ENCODE measurements around the gene CCSER1.
A peak's percentile ranks its signal among the peaks of the same experiment; 100 is the strongest.
"Not testable (repeated sequence)": the region's sequence is repeated elsewhere in the genome, so short reads cannot be mapped to it uniquely, and the experiment has no call there.

Gene CCSER1

DNA sequence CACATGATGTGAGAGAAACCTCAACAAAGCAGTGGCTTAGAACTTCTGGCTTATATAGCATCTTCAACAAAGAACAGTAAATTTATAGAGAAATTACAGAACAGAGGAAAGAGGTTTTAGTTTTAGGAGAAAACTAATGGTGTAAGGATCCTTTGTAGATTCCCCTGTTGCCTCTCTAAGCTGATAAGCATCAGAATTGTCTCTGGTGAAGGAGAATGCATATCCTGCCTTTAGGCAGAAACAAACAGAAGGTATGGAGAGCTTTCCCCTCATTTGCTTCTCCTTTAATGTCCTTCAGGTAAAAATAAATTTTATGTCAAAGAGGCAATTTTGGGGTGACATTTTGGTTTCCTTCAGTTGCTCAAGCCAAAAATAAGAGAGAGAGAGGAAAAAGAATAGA lies 625.9 kb downstream of the CCSER1 start:
- DNase-seq = no peak

DNA sequence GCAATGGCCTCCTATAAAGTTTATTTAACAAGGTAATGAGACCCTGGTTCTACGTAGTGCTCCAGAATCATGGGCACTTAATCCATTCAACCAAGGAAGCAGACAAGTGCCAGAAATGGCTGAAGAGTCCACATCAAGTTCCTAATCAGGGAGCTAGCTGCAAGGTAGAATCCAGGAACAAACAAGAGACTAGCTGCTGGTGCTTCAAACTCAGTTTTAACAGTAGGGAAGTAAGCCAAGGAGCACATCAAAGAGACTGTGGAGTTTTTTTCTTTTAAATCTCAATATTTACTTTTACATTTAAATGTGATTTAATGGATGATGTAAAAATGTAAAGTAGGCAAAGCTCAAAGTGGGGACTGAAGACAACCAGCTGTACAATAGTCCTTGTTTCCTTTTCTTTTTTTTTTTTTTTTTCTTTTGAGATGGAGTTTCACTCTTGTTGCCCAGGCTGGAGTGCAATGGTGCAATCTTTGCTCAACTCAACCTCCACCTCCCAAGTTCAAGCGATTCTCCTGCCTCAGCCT lies 630.4 kb downstream of the CCSER1 start:
- no peak for DNase-seq

DNA sequence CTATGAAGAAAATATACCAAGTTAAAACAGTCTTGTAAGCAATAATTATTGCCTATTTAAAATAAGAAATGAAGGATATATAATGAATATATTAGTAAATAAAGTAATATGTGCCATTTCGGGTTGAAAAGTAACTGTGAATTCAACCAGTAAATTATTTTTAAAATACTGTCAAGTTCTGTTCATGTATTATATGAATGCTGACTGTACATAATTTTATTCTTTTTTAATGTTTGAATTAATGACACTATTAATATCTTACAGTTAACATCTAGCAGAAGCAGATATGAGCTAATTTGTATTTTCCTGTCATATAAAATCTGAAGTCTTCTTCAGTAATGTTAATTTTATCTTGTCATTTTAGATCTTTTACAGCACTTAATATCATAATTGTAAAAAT lies 632.9 kb downstream of the CCSER1 start:
- no peak for DNase-seq

DNA sequence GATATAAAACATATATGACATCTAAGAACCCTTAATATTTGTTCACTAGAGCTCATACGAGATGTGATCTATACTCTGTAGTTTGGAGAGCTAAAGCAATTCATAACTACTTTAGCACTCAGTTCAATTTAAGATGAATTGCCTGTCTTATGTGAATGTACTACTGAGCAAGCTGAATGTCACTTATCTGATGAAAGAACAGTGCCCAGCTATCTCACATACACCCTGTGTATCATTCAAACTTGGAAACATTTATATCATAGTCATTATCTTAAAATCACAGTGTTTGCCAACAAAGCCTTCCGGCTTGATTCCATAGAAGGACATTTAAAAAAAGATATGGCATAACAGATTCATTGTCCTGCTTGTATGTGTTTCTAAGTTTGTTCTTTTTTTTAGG lies 639.6 kb downstream of the CCSER1 start:
- no peak for DNase-seq

DNA sequence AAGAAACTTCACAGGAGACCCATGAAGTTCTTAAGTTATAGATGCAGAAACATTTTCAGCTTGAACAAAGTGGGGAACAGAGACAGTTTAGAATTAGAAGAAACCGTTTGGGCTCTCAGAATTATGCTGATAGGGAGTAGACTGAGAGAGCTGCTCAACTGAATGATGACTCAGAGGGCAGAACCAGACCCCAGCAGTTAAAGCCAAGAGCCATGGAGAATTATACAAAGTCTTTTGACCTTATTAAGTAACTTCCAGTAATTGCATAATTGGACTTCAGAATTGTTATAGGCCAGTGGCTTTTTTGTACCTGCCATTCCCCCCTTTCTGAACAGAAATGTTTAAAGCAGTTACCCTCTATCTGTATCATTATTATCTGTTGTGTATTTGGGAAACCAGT lies 642.1 kb downstream of the CCSER1 start:
- DNase-seq = no peak

DNA sequence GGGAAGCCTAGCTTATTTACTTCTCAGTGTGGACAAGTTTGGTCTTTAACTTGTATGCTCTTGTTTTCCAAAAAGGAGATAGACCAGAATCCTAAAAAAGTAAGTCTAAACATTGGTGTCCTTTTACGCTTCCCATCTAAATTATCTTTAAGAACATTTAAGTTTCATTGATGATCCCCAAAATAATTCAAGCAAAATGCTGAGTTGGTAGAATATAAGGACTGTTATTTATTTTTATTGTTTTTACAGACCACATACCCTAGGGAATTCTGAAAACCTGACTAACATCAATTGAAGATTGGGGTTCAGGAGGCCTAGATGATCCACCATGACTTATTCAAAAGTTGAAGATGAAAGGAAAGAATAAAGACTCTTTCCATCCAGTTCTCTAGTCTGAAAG lies 653.0 kb downstream of the CCSER1 start:
- no peak for DNase-seq

DNA sequence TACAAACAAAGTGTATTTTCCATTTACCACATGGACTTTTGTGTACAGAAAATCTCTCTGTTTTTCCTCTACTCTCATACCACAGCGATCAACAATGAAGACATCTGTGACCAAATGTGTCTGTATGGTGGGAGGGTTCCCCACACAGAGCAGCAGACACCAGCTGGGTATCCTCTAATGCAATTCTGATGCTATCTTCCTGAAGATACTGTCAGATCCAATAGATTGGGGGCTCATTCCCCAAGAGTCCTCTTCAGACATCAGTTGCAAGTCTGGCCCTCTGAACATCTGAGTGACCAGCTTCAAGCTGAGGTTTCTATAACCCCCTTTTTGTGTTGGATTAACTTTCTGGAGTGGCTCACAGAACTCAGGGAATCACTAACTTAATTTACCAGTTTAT lies 659.4 kb downstream of the CCSER1 start:
- DNase-seq = no peak

DNA sequence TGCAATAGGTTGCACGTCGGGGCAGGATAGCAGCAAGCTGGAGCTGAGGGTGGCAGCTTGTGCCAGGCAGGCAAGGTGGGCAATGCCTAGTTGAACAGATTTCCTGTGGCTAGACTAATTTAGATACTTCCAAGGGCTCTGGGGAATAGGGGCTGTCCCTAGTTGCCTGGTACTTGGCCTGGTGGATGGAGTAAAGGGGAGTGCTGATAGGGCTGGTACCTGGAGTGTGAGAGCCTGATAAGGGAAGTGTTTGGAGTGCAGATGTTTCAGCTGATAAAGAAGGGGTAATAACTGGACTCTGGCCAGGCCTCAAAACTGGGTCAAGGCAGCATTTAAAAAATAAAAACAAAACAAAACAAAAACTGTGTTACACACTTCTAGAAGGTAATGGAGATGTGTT lies 665.5 kb downstream of the CCSER1 start:
- DNase-seq = peak; percentile 47

DNA sequence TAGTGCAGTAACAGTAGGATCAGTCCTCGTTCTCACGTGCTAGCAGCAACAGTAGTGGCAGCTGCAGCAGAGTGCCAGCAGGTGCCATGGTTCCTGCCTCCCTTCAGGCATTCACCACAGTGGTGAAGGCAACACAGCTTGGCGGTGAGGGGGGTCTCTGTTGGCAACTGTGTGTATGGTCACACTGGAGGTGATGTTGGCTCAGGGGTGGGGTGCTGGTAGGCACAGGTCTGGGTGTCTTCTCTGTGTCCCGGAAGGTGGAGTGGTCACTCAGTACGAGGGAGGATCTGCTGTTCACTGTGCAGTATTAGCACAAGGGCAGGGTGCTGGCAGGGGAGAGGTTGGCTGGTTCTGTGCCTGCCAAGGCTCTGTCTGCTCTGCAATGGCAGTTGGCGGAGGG lies 671.8 kb downstream of the CCSER1 start:
- no peak for DNase-seq

DNA sequence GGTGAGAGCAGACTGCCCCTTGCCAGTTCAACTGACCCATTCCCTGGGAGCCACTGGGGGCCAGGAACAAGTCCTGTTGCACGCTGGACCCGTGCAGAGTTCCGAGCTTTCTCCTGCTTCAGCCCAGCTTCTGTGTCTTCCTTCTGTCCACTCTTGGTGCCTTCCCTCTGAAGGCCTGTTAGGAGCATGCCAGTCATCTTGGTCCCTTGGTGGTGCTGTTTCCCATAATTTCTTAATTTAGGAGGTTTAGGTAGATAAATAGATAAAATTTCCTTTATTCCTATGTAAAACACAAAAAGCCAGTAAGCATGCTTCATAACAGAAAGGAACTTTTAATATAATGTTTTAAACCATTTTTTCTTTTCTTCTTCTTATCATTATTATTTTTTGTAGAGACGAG lies 672.7 kb downstream of the CCSER1 start:
- no peak for DNase-seq

DNA sequence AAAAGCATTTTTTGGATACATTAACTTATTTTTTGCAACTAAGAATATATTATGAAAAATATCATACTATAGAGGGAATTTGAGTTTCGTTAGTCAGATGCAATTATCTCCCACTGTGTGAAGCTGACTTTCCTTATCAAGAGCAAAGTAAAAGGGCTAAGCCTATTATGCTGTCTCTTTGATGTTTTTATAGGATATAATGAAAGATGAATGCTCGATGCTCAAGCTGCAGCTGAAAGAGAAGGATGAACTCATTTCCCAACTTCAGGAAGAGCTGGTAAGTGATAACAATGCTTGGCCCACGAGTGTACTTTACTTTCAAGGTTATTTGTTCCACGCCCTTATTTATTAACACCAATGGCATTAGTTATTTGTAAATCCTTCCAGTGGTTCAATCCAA lies 688.4 kb downstream of the CCSER1 start:
- no peak for DNase-seq

DNA sequence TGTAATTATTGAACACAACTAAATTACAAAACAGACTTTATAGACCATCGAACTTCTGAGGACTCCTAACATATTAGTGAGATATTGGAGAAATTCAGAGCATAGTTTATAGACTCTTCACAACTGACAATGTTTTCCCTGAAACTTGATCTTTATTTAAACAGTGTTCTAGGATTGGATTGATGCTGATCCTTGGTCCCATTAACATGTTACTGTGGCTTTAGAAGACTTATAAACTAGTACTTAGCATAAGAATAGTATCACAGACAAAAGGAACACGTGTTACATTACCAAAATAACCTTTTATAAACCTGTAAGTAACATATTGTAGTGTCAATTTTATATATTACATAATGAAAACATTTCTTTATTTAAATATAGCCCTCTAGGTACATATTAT lies 689.6 kb downstream of the CCSER1 start:
- DNase-seq = no peak

DNA sequence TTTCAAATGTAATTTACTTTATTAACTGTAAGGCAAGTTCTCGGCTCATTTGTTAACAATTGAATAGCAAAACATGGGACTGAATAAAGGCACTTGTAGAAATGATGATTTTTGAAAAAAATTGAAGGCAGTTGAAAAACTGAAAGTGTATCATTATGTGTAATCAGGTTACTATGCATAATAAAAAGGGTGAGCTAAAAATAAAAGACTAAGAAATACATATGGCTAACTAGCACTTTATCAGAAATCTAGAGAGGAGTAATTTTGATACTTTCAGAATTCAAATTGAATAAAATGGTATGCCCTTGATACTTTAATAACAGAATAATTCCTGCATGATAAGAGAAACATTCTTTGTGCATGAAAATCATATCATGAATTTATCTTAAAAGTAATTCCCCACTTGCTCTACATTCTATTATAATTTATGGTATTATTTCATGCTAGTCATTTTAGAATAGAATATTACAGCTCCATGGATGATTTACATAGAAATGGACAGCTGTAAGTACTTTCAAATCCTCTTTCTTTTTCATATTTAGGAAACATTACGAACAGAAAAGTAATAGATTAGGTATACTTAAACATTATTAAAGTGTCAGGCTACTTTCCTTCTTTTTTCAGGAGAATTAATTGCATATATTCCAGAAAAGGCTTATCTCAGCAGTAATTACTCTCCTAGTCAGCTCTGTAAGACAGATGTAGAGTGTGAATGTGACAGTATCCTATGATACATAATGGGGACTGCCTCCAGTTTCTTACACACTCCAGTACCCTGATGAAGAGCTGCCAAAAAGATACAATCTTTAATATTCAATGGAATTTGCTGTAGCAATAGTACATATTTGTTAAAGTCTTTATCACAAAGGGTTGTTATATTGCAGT lies 697.3 kb downstream of the CCSER1 start:
- no peak for DNase-seq

DNA sequence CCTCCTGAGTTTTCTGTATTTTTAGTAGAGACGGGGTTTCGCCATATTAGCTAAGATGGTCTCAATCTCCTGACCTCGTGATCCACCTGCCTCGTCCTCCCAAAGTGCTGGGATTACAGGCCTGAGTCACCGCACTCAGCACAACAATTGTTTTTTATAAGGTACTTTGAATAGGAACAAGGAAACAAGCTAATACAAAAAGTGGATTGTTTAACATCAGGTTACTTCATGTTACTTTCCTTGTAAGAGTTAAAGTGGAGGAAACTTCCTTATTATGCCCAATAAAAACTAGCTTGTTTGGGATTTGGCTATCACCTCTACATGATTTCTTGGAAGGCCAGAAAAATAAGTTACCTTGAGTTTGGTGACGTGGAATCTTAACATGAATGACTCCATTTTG lies 698.7 kb downstream of the CCSER1 start:
- DNase-seq = no peak

DNA sequence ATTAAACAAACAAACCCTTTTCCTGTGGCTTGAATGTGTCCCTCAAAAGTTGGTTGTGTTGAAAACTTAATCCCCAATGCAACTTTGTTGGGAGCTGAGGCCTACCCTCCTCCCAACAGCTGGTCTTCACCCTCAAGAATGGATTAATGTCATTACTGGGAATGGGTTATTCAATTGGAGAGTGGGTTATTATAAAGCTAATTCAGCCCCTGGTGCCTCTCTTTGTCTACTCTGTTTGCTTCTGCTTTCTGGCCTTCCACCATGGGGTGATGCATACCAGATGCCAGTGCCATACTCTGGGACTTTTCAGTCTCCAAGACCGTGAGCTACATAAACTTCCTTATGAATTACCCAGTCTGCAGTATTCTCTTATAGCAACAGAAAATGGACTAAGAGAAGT lies 706.5 kb downstream of the CCSER1 start:
- no peak for DNase-seq

DNA sequence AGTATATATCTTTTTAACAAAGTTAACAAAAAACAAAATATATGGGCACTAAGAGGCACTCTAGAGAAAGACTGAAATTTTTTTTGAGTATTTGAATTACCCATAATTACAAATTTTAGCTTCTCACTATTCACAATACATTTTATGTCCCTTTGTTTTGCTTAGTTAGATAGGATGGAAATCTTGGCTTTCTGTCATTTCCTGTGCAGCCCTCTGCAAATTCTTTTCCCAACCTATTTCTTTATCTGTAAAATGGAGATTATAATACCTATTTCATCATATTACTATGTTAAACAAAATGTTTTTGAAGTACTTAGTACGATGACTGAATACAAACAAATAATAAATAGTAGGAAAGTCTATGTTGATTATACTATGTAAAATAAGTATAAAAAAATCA lies 710.0 kb downstream of the CCSER1 start:
- no peak for DNase-seq

DNA sequence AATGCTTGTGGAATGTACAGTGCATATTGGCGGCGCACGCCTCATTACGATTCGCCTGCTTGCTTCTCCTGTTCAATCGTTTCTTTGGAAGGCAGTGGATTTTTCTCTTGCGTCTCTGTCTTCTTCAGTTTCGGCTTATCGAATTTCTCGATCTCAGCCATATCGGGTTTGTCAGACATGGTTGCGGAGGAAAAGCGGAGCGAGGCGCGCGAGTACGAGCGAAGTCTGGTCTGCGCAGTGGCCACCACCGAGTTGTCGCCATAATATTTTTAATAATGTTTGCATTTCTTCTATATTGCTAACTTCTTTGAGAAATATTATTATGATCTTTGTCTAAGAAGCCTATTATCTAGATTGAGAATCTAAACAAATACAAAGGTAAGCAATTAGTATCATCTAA lies 711.7 kb downstream of the CCSER1 start:
- DNase-seq = not testable (repeated sequence)

DNA sequence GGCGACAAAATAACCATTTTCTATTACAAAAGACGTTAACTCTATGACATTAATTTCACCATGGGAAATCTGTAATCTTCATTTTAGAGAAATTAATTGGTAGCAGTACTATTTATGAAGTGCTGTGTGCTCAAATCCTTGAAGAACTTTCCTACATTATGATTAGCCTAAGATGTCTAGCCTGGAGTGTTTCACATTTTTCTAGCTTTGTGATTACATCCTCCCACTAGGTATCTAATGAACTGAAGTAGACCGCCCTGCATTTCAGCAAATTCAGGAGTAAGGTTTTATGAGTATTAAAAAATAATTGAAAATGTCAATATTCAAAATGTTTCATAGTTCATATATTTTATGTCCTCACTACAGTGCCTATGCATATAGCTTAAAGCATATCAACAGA lies 713.1 kb downstream of the CCSER1 start:
- DNase-seq = no peak

DNA sequence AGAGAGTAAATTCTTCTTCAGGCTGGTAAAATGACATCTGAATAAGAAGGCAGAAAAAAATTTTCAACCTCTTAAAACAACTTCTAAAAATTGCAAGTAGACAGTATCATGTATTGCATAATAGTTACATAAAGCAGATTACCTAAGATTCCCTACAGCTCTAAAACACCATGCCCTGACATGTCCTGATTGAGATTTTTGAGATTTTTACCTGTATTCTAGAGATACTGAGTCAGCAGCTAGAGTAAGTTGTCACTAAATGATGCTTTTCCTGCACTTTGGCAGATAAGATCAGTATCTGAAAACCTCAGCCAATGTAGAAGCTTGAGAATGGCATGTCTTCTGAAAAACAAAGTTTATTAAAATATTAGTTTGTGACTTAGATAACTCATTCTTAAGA lies 713.6 kb downstream of the CCSER1 start:
- no peak for DNase-seq

DNA sequence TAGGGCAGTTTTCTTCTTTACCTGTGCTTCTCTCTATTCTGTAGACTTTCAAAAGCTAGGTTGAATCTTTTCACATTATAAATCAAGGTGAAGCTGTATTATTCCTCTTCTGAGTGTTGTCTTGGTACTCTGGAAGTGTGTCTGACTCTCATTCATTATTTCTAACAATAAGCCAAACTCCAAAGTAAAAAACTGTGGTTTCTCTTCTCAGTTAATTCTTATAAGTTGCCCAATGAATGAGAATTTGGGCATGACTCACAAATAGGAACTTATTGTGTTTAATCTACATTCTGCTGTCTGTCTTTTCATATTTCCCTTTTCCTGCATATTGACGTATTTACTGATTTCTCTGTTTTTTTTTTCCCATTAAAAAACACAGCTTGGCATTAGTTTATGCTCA lies 714.5 kb downstream of the CCSER1 start:
- DNase-seq = no peak

DNA sequence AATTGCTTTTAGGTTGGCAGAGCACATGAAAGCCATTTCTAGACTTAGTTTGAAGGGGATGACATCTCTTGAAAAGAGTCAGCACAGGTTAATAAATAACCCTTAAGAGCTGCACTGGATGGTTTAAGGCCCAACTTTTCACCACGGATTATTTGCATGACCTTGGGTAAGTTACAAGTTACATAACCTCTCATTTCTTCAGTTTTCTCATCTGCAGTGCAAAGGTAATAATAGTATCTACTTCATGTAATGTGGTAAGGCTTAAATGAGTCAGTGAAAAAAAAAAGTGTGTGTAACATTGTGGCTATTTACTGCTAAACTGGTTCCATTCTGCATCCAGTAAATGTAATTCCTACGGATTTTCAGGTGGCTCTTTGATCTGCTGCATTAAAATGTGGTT lies 715.8 kb downstream of the CCSER1 start:
- no peak for DNase-seq

DNA sequence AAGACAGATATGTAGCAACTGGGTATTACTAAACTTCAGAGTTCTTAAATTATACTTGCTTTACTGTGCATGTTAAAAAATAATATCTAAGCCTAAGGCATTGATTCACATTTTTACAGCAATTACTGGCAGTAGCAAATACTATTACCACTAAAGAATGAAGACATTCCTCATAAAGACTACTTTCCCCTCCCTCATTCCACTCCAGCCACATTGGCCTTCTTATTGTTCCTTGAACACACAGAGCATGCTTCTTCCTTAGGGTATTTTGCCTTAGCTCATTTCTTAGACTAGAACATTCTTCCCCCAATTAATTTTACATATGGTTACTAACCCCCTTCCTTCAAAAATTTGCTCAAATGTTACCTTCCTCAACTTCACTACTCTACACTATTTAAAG lies 717.0 kb downstream of the CCSER1 start:
- DNase-seq = no peak

DNA sequence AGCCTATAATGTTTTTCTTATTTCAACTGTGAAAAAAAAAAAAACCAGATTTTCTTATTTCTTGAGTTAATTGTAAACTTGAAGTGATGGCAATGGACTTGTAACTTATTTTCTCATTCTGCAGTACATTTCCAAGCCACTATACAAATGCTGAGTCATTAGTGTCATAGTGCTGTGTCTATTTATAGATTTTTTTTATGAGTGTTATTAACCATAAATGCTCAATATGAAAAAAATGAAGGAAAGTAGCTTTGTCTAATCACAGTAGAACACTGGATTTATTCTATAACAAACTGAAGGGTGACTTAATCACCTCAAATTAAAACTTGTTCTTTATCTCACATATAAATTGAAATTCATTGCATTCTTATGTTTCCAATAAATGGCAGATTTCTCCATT lies 718.6 kb downstream of the CCSER1 start:
- no peak for DNase-seq

DNA sequence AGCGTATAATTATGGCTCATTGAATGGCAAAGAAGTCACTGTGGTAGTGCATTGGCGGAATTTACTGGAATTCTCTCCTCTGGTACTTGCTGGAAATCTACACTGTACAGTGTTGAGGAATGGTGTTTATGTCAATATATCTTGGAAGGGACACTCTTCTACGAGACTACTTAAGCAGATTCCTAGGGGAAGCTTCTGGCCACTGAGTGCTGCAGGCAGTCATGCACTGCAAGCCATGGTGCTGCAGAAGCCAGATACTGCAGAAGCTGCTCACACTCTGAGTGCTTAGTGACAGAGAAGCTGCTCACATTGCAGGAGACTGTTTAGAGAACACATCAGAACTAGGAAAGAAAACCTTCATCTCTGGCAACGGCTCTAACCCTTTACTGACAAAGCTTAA lies 725.0 kb downstream of the CCSER1 start:
- no peak for DNase-seq

DNA sequence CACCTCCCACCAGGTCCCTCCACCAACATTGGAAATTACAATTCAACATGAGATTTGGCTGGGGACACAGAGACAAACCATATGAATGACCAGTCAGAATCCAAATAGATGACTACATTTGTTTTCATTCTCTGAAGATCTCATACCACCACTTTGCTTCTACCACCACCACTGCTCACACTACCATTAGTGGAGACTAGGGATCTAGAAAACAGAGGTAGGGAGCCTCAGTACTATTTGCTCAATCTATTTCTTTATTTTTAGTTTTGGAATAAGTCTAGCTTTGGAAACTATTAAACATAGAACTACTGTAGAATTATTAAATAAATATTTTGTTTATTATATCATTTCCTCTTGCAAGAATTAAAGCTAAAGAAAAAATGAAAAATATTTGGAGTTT lies 727.9 kb downstream of the CCSER1 start:
- no peak for DNase-seq

Measured in hematopoietic multipotent progenitor cell treated with erythropoietin and hydrocortisone succinate and interleukin-3 and kit ligand, for 8 days (in vitro differentiated cells).